HG03432 (cell line): ENCODE results near the gene TRPM6.
"Not testable (repeated sequence)": the region's sequence is repeated elsewhere in the genome, so short reads cannot be mapped to it uniquely, and the experiment has no call there.

Experiments
- ATAC-seq: cut with Tn5 transposase; IDR thresholded peaks from one replicate; pipeline ENCODE4 v1.9.1; 2021; ENCODE audit warnings: mild to moderate bottlenecking, moderate library complexity; ENCODE audit not compliant: unreplicated experiment

The TRPM6 gene

DNA sequence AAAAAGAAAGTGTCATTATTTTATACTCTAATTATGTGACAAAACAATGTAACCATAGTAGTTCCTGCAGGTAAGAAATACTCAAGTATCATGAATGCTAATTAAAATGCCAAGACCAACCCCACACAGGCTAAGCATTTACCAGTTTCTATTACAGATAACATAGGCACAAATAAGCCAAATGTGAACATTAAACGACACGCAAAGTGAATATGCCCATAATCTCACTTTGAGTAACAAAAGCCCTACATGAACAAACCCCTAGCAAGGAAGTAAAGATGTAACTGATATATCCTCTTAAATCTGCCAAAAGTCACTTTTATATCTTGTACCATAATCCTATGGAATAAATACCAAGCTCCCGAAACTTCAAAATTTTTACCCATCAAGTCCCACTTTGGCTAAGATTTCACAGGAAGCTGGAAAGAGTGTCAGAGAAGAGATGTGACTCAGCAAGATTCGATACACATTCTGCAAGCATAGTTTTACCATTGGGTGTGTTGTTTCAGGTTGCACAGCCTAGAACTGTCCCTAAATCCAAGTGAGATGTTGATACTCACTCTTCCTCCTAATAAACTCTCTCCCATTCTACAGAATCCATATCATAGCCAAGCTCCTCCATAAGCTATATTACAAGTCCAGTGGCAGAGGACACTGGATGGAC is 28.8 kb downstream of the TRPM6 start:
- no peak for ATAC-seq

DNA sequence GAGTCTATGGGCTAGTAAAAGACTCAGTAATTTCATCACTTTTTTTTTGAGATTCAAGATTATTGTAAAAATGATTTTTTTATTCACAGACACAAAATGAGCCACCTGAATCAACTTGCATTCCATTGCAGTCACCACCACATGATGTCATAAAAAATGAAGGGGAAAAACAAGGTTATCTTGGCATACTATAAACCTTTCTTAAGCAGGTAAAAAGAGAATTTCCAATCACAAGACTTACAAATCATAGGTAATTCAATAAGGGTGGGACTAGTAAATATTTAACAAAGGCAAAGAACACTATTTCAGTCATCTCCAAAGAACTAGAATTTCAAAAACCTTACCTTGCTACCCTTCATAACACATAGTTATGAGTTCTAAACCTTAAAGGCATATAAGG is 30.7 kb downstream of the TRPM6 start:
- no peak for ATAC-seq

DNA sequence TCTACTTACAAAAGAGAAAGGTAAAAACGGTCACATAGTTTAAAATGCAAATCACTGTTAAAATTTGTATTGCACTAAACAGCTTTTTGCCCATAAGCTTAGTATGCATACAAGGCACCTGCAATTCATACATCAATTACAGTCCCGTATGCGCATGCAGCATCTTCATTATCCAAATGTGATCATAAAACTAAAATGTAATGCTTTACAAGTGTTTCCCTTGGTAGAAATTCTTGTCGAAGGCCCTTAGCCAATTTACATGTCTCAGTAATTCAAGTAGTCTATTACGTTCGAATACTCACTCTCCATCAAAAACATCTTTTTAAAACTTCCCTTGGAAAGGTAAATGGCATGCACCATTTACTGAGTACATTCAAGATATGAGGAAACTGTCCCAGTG is 32.6 kb downstream of the TRPM6 start:
- ATAC-seq, result no peak

DNA sequence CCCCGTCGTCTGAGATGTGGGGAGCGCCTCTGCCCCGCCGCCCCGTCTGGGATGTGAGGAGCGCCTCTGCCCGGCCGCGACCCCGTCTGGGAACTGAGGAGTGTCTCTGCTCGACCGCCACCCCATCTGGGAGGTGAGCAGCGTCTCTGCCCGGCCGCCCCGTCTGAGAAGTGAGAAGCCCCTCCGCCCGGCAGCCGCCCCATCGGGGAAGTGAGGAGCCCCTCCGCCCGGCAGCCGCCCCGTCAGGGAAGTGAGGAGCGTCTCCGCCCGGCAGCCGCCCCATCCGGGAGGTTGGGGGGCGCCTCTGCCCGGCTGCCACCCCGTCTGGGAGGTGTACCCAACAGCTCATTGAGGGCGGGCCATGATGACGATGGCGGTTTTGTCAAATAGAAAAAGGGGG is 34.7 kb downstream of the TRPM6 start:
- ATAC-seq, result not testable (repeated sequence)

DNA sequence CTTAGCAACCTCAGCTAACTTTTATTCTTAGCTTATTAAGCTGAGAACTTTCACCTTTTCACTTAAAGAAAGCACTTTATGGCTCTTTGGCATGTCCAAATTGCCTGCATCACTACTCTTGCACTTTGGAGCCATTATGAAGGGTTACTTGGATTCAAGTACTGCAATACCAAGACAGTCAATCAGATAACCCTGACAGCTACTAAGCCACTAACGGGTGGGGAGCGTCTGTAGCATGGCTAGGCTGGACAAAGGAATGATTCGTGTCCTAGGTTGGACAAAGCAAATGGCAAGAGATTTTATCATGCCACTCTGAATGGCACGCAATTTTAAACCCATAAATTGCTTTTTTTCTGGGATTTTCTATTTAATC is 39.6 kb downstream of the TRPM6 start:
- ATAC-seq, result peak; percentile 25

DNA sequence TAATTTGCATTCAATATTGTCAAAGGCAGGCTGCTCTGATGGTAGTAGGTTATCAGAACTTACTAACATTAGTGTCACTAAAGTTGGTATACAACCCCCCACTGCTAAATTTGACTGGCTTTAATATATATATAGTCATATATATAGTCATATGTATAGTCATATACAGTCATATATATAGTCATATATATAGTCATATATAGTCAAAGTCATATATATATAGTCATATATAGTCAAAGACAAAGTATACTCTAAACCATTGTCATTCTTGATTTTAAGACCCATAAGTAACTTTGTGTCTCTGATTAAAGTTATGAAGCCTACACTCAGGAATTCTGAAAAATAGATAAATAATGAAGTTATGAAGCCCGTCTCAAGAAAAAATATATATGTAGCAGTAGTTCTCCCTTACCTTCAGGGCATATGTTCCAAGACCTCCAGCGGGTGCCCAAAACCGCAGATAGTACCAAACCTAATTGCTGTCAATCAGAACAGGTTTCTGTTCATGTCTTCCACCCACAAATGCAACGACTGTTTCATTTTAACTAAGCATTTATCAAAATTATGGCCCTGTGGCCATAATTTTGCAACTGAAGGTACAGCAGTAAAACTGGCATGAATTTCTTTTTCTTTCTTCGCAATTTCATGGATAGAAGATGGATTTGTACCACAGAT is 40.1 kb downstream of the TRPM6 start:
- ATAC-seq, result peak; percentile 65

DNA sequence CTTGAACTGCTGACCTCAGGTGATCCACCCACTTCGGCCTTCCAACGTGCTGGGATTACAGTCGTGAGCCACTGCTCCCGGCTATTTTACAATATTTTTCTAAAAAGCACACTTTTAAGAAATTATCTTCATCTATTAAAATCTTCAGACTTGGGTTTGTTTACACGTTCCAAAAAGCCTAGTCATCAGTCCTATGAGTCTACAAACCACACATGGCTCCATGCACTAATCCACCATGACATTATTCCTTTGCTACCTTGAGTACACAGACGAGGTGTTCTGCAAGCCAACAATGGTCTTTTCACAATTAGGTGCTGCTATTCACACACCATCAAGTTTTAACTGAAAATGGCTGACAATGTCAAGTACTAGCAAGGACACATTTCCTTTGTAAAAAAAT is 41.0 kb downstream of the TRPM6 start:
- no peak for ATAC-seq

DNA sequence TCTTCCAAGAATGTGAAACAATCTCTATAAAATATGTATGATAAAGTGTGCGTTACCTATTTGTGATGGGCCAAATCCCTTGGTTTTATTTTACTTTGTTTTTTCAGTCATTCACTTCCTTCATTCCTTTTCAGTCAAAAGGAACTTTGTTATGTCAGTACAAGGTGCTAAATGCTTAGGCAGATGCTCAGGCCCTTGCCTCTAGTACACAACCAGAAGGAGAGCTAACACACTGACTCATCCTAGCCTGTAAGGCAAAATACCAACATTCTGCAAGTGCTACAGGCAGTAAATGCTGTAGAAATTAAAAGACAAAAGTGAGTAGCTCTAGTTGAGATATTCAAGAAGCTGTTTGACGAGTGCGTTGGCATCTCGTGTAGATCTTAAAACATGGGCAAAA is 49.4 kb downstream of the TRPM6 start:
- no peak for ATAC-seq

DNA sequence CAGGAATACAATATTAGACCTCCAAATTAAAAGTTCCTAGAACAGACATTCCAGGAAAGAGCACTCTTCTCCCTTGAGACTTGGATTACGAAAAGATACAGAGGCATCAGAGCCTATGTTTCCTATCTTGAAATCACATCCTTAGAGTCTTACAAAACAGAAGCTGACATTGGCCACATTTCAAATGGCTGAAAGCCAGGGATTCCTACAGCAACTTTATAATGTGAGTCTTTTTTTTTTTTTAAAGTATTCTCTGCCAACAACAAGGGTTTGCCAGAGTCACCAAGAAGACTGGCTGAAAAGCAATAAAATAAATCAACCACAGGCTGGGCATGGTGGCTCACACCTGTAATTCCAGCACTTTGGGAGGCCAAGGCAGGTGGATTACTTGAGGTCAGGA is 63.1 kb downstream of the TRPM6 start:
- no peak for ATAC-seq

DNA sequence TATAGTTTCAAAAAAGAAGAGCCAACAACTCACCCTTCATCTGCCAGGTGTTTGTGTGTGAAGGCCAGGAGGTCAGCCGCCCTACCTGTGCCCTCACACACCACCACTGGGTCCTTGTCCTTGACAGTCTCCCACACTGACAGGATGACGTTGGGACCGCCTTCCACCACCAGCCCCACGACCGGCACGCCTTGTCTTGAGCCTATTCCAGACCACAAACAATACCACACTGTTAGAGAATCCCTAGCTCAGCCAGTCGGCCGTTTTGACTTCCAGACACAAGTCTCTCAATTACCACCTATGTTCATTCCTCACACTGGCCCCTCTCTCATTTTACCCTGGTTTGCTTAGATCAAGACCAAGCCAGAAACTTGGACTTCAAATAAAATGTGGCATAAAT is 66.1 kb downstream of the TRPM6 start:
- no peak for ATAC-seq

DNA sequence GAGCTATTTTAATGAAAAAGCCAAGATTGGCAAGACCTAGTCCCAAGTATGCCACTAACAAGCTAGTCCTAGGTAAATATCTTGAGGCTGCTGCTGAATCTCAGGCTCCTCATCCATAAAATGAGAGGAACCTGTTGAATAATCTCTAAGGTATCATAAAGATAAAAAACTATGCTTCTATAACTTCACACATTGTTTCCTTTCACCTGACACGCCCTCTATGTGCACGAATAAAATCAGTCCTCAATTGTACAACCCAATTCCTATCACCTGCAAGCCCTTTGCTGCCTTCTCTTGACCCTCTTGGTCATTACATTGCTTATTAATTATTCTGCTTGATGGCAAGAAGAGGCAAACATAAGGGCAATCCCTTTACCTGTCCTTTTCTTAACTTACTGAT is 69.9 kb downstream of the TRPM6 start:
- no peak for ATAC-seq

DNA sequence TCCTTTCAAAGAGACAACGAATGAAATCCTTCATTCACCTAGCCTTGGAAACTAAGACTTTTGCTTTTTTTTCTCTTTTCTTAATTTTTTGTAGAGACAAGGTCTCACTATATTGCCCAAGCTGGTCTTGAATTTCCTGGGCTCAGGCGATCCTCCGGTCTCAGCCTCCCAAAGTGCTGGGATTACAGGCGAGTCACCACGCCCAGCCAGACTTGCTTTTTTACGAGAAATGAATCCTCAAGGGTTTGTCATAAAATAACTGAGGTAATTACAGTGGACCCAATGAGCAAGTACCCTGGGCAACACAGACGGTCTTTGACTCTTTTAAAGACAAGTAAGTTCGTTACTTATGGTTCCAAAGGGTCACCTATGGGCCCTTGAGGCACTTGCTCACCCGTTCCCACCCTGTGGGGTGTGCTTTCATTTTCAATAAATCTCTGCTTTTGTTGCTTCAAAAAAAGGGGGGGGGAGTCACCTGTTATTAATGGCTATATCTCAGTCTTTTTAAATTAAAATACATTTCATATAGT is 70.4 kb downstream of the TRPM6 start:
- ATAC-seq, result no peak

DNA sequence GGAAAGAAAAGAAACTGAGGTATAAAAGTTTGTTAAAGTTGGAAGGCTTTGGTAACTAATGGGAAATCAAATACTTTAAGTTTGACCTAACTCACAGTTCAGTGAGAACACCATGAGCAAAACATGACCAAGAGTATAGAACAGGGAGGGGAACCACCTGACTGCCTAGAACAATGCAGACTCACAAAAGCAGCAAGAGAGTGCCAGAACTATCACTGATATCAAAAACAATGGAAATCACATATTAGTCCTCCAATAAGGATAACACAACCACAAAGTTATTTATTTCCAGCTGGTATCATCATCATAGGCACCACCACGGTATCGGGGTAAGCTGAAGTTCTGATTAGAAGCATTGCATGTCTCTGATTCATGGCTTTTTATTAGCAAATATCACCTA is 77.5 kb downstream of the TRPM6 start:
- ATAC-seq, result no peak

DNA sequence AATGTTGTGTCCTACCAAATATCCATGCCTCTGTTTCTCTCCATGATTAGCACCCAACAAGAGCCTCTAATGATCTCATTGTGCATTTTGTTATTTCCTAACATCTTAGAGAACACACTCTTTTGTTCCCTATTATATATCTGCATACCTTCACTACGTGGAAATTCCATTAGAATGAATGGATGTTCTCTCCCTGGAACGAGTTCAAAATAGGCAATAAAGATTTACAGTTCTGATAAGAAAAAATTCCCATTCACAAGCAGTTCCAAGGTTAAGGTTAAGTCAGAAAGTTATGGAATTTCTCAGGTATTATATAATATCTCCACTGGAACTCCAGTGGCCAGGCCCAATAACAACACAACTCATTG is 83.7 kb downstream of the TRPM6 start:
- no peak for ATAC-seq

DNA sequence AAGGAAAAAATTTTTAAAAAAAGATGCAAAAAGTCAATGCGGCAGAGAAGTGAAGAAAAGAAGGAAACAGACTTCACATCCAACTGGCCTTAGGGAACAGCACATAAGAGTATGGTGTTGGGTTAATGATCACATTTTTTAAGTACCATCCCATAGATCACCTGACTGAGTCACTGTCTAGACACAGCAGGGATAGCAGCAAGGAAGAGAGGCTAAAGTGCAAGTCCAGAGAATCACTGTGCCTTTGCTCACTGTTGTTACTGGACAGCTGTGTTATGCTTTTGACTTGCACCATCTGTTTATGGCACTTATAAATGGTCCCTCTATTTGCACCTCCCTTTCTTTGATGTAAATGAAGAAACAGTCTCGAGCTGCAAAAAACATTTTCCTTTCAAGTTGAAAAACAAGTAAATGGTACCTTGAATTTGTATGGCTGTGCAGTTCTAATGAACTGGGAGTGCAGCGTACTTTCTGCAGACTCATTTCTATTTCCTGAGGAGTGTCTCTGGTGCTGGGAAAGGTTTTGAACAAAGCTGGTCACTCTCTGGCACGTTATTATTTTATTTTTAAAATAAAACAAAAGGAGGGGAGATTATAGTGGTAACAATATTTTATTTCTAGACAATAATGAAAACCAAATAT is 84.2 kb downstream of the TRPM6 start:
- no peak for ATAC-seq

DNA sequence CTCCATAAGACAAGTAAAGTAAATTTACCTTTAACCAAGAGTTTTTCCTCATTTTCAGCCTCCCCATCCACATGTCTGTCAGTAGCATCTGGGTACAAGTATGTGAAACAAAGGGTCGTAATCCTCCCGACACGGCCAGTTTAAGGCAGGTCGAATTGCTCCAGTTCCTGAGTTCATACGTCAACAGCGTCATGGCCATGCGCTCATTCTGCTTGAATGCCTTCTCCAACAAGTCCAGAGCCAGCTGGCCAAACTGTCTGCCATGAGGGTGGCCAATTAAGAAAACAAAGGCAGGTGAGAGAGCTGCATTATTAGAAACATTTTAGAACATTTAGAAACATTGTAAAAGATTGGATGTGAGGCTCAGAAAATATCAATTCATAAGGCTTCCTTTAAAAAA is 87.5 kb downstream of the TRPM6 start:
- no peak for ATAC-seq

DNA sequence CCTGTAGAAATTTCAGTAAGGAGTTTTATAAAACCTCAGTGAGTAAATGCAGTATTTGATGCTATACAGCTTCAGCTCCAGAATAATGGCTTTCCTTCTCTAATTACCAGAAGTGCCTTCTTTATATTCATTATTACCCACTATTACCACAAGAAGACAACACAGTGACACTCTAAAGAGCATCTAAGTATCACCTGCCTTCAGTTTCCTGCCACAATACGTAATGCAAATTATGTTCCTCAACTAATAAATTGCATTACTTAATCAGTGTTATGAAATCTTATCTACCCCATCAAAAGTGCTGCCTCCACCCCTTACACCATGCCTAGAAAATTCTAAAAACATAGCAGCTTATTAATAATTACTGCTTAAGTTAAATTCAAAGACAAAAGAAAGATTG is 91.9 kb downstream of the TRPM6 start:
- no peak for ATAC-seq

DNA sequence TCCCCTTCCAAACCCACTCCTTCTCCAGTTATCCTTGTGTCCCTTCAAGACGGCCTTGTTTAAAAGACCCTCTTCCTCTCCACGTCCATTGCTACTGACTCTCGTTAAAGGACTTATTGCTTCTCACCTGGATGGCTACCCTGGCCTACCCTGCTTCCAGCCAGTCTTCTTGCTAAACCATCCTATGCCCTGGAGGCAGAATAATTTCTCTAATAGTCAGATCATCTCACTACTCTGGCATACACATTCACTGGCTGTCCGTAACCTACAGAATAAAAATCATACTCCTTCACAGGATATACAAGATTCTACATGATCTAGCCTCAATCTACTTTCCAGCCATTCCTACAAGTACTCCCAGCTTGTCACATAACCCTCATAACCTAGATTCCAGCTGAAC is 92.6 kb downstream of the TRPM6 start:
- ATAC-seq, result no peak

DNA sequence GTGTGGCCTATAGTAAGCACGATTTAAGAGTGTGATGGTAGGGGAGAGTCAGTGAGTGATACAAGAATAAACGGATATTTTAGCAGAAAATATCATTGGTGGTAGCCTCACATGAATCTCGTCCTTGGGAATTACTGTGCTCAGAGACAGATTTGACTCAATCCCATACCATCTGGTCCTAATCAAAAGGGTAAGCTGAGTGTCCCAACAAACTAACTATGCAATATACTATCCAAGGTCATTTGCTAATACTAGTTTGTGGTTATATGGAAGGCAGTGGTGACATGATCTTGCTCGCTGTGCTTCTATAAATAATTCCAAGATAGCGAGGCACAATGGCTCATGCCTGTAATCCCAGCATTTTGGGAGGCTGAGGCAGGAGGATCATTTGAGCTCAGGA is 103.2 kb downstream of the TRPM6 start:
- ATAC-seq, result no peak

DNA sequence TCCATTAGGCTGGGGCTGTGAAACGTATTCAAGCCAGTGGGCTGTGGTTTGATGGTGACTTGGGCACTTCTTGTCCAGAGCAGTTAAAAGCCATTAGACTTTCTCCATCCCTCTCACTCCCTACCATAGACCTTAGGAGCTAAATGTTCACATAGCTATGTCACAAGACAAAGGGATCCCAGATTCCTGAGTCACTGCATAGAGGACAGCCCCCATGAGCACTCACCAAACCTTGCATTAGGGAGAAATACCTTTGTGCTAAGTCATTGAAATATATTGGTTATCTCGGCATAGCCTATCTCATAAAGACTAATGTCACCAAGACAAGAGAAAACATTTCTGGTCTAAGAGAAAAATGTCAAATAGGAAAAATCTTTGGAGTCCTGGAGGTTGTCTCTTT is 104.3 kb downstream of the TRPM6 start:
- no peak for ATAC-seq

DNA sequence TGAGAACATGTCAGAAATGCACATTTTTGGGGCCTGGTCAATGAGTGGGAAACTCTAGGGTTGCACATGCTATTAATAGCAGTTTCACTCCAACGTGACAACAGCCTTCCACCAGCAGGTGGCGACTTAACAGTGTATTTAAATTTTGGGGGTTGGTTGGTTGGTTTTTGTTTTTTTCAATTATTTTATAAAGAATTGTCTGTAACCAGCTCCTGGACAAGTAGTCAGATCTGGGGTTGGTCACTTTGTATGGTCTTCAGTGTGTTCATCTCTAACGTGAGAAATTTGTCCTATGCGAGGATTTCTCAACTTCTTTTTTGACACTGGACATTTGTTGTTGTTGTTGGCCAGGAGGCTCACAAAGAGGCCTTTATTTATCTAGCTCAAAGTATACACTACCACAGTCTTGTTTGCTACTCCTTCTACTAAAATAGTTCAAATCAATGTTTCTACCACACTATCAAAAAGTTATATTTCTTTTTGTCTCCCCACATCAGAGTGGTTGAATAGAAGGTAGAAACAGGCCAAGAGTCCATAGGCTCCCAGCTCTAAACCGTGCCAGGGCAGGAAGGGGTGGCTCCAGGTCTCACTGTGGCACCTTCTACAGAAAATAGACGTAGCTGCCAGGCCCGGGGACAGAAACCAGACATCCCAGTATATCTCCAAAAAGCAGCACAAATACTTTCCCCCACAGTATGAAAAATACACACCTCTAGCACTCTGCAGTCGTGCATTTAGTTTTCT is 110.4 kb downstream of the TRPM6 start:
- peak; percentile 63 for ATAC-seq

DNA sequence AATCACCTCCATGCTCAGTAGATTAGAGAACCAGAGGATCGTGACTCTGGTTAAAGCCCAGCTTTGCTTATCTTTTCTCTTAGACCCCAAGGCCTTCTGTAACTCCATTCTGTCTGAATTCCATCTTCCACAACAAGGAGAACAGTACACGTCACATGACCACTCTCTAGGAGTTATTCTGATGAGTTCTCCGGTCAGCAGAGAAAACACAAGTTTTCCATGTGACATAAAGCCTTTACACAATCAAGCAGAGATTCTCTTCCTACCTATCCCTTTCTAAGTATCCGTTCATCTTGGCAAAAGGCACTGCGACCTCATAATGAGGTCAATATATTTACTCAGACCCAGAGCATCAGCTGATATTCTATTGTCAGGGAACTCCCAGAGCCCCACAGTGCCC is 112.3 kb downstream of the TRPM6 start:
- no peak for ATAC-seq
